Endothelial cell of umbilical vein (primary cell): ENCODE measurements around the gene ADAMTSL3. TPM values are rescaled to one million over a fixed set of nuclear protein-coding genes. Genes with fewer than 3 reads are reported as not detected.

Source experiments
- BruUV-seq: library from RNA; stranded (reverse); fragments of 400-500 nt; replicated peaks from 2 replicates; lab custom pipeline; 2021; lab: Mats Ljungman, UMichigan
- CTCF ChIA-PET: fragments of 300-600, 350-600 bp; sonication (Branson Sonifier 250); formaldehyde crosslinking; loops from one replicate; lab custom pipeline; 2021; ENCODE audit warnings: antibody characterized with exemption, inconsistent platforms; lab: Charles Lee
- POLR2A ChIA-PET: fragments of 300-600, 350-600 bp; sonication (Branson Sonifier 250); formaldehyde crosslinking; loops from one replicate; lab custom pipeline; 2021; ENCODE audit warnings: antibody characterized with exemption, inconsistent platforms; lab: Charles Lee
- DNase-seq: peaks from one replicate; pipeline ENCODE4 v3.0.0-alpha.2; 2011; ENCODE audit warnings: low read depth, low spot score
- FAIRE-seq: peaks from 2 replicates; lab custom pipeline; 2011; peaks lifted over from hg19 to GRCh38; lab: Jason Lieb, UNC
- H2AFZ ChIP-seq: 2 replicates; pipeline ENCODE4 v1.6.0; 2012; ENCODE audit warnings: low read depth, low read length, control low read depth, inconsistent platforms
- H3K27ac ChIP-seq: 2 replicates; pipeline ENCODE4 v1.5.1; 2011; ENCODE audit warnings: low read depth, mild to moderate bottlenecking, control low read depth, low read length, moderate library complexity; ENCODE audit not compliant: insufficient read depth
- H3K27me3 ChIP-seq, 2 experiments: 2 replicates each; pipeline versions ENCODE4 v1.6.0 to v1.6.1; 2011; ENCODE audit warnings: low read length in 2 of 2, mixed read lengths in 1 of 2; ENCODE audit not compliant: control insufficient read depth in 2 of 2, insufficient read depth in 2 of 2
- H3K36me3 ChIP-seq, 2 experiments: 2 replicates in 1 of 2; 3 replicates in 1 of 2; pipeline ENCODE4 v1.5.1; 2011; ENCODE audit warnings: low read length in 2 of 2, mild to moderate bottlenecking in 1 of 2, moderate library complexity in 1 of 2; ENCODE audit not compliant: control insufficient read depth in 2 of 2, insufficient read depth in 2 of 2; ENCODE audit errors: extremely low read depth in 1 of 2
- H3K4me1 ChIP-seq: 3 replicates; pipeline ENCODE4 v1.5.1; 2011; ENCODE audit warnings: mild to moderate bottlenecking, low read length; ENCODE audit not compliant: control insufficient read depth, insufficient read depth; ENCODE audit errors: extremely low read depth
- H3K4me2 ChIP-seq: 2 replicates; pipeline ENCODE4 v1.6.1; 2011; ENCODE audit warnings: low read length, control low read depth, mixed read lengths; ENCODE audit not compliant: insufficient read depth
- H3K4me3 ChIP-seq, 3 experiments: fragments of 200-600 bp in 1 of 3; sonication (generic), shearing (Covaris generic) in 1 of 3; replicated peaks in 1 of 3; 2 replicates each; pipeline ENCODE4 v1.5.1; 2011 to 2016; ENCODE audit warnings: control low read depth in 3 of 3, low read length in 3 of 3, mild to moderate bottlenecking in 2 of 3, inconsistent platforms in 1 of 3, low read depth in 1 of 3, moderate library complexity in 1 of 3; ENCODE audit not compliant: insufficient read depth in 1 of 3
- H3K79me2 ChIP-seq: 2 replicates; pipeline ENCODE4 v1.6.0; 2012; ENCODE audit warnings: low read length, inconsistent platforms; ENCODE audit not compliant: control insufficient read depth, insufficient read depth
- H3K9ac ChIP-seq: replicated peaks from 2 replicates; pipeline ENCODE3; 2011; ENCODE audit warnings: low read length, control low read depth; ENCODE audit not compliant: insufficient read depth; ENCODE audit errors: extremely low read depth
- H3K9me1 ChIP-seq: replicated peaks from 3 replicates; pipeline ENCODE4 v1.6.0; 2011; ENCODE audit warnings: mild to moderate bottlenecking, low read length; ENCODE audit not compliant: control insufficient read depth, insufficient read depth; ENCODE audit errors: extremely low read depth
- H3K9me3 ChIP-seq: replicated peaks from 2 replicates; pipeline ENCODE4 v1.5.1; 2012; ENCODE audit warnings: low read length, inconsistent platforms; ENCODE audit not compliant: control insufficient read depth, insufficient read depth
- H4K20me1 ChIP-seq: replicated peaks from 2 replicates; pipeline ENCODE3; 2011; ENCODE audit warnings: mild to moderate bottlenecking, low read length; ENCODE audit not compliant: control insufficient read depth, insufficient read depth; ENCODE audit errors: extremely low read depth
- CTCF ChIP-seq, 2 donors: IDR thresholded peaks; 1 replicate in 1 of 2; 2 replicates in 1 of 2; pipeline ENCODE4 v1.5.1; 2011; ENCODE audit warnings: low read length in 2 of 2, mild to moderate bottlenecking in 2 of 2, moderate library complexity in 2 of 2, control low read depth in 1 of 2, inconsistent platforms in 1 of 2, low read depth in 1 of 2; ENCODE audit not compliant: insufficient read depth in 1 of 2; ENCODE audit errors: extremely low read depth in 1 of 2
- EZH2 ChIP-seq: IDR thresholded peaks from 2 replicates; pipeline ENCODE4 v1.6.1; 2012; ENCODE audit warnings: borderline replicate concordance, low read depth, mild to moderate bottlenecking, moderate library complexity, low read length, inconsistent platforms; ENCODE audit not compliant: severe bottlenecking
- FOS ChIP-seq: IDR thresholded peaks from 2 replicates; pipeline ENCODE4 v1.6.1; 2011; ENCODE audit warnings: mild to moderate bottlenecking, low read length, moderate library complexity, borderline replicate concordance; ENCODE audit not compliant: insufficient read depth
- GATA2 ChIP-seq: IDR thresholded peaks from 2 replicates; pipeline ENCODE4 v1.7.0; 2011; ENCODE audit warnings: low read depth, mild to moderate bottlenecking, moderate library complexity, mixed read lengths, low read length; ENCODE audit not compliant: insufficient read length, insufficient read depth
- JUN ChIP-seq: IDR thresholded peaks from 2 replicates; pipeline ENCODE4 v1.6.1; 2011; ENCODE audit warnings: borderline replicate concordance, low read depth; ENCODE audit not compliant: insufficient read length, insufficient read depth
- MAX ChIP-seq: IDR thresholded peaks from 2 replicates; pipeline ENCODE4 v1.6.1; 2011; ENCODE audit not compliant: insufficient read depth, insufficient read length
- MYC ChIP-seq: IDR thresholded peaks from one replicate; pipeline ENCODE4 v1.6.1; 2011; ENCODE audit warnings: mild to moderate bottlenecking, low read depth, low read length
- POLR2A ChIP-seq: IDR thresholded peaks from 2 replicates; pipeline ENCODE4 v1.6.1; 2012; ENCODE audit warnings: low read depth, mild to moderate bottlenecking, control low read depth, low read length
- POLR2AphosphoS5 ChIP-seq: IDR thresholded peaks from 2 replicates; pipeline ENCODE4 v1.6.1; 2012; ENCODE audit warnings: low read depth, mild to moderate bottlenecking, control low read depth, low read length, moderate library complexity; ENCODE audit not compliant: insufficient read depth
- dilution Hi-C: fragments of 300-500 bp; cut with MboI; formaldehyde crosslinking; loops from one replicate; pipeline ENCODE4 v1.15.0; 2019; ENCODE audit warnings: low sequenced_read_pairs; ENCODE audit not compliant: extremely low pct_ligation_motif_present
- intact Hi-C: fragments of 100-400 bp; cut with micrococcal nuclease; formaldehyde crosslinking; loops from one replicate; pipeline ENCODE4 v1.10.0; 2022
- polyA plus RNA-seq, 4 experiments: library from polyadenylated mRNA; depleted of rRNA in 3 of 4; stranded (reverse) in 3 of 4; unstranded in 1 of 4; fragments of >200 nt; gene quantifications; 2 replicates each; pipeline versions ENCODE4 v1.2.1 to v1.2.3, GENCODE V29; 2011 to 2012; ENCODE audit warnings: missing spikeins in 1 of 4
- total RNA-seq: library from RNA; stranded (reverse); gene quantifications from 2 replicates; pipeline ENCODE4 v1.2.3, GENCODE V29; 2021

ADAMTSL3 gene
- total and polyA plus RNA-seq, 2 donors (not counting 3 experiments of a cell fraction or from before 2014, with no cell fraction given): not detected

GRCh38 chr15:83970295-83970890 is 316.5 kb downstream of the ADAMTSL3 start:
- Histone ChIP-seq H3K79me2 (no peaks in the 10 kb centered on the region), H3K27me3 (no peaks in the 10 kb centered on the region), H3K9me3 (no peaks in the 10 kb centered on the region), H3K36me3 (no peaks in the 10 kb centered on the region), H3K9me1 (no peaks in the 10 kb centered on the region), H3K4me1 (no peaks in the 10 kb centered on the region), H4K20me1 (no peaks in the 10 kb centered on the region), H3K27ac (no peak overlapping the region), H2AFZ (no peak overlapping the region), H3K9ac (no peak overlapping the region), H3K4me3 (no peak overlapping the region), H3K4me2 (no peak overlapping the region)
- intact Hi-C loops (no loop called here), dilution Hi-C loops (no loop called here)
- no peak for DNase-seq
- TF ChIP-seq EZH2 (no peak), GATA2 (no peak), JUN (no peak), FOS (no peak), POLR2AphosphoS5 (no peak), POLR2A (no peak), CTCF (IDR thresholded peaks at IDR 0.05; ENCODE audit: extremely low read depth in 1 of 2, insufficient read depth in 1 of 2, low read depth in 1 of 2, low read length in 2 of 2) (no peak), MAX (no peak), MYC (no peak)
- ChIA-PET CTCF (no interaction called here), POLR2A (no interaction called here)
- BruUV-seq: no TSS peak
- no peak for FAIRE-seq
